ENCODE measurements around the gene AKTIP. TPM values are rescaled to one million over a fixed set of nuclear protein-coding genes. Genes with fewer than 3 reads are reported as not detected.

Gene AKTIP
- polyA plus RNA-seq, 1 donor: 53.3 TPM

GRCh38 chr16:53486230-53486629 is 16.8 kb downstream of the AKTIP start:
- DNase-seq: no peak

GRCh38 chr16:53484542-53484941 is 18.5 kb downstream of the AKTIP start:
- no peak for DNase-seq

- DNase-seq: no peak
These were observed 20.9 kb downstream of the AKTIP start for GRCh38 chr16:53482123-53482522.

DNA sequence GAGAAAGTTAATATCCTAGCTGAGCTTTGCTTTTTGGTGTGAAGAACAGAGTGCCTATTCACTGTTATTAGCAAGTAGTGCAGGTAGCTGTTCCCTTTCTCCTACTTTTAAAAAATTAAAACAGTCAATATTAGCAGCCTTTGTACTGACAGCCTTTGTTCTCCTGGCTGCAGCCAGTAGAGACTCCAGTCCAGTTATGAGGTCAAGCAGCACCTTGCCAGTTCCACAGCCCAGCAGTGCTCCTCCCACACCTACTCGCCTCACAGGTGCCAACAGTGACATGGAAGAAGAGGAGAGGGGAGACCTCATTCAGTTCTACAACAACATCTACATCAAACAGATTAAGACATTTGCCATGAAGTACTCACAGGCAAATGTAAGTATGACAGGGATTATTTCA is 22.6 kb downstream of the AKTIP start:
- DNase-seq: no peak

DNA sequence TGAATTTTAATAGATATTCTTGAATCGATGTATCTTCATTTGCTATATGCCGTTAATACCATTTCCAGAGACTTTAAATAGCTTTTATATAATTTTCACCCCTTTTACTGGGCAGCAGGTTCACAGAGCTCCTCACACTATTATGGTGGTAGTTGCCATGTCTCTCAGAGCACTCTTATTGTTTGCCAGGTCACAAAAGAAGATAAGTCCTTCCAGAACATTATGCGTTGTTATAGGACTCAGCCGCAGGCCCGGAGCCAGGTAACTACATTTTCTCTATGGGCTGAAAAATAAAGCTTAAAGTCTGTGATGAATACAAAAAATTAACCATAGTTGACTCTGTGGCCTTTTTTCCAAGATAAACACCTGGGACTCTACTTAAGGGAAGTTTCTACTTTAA is 24.0 kb downstream of the AKTIP start:
- no peak for DNase-seq

DNA sequence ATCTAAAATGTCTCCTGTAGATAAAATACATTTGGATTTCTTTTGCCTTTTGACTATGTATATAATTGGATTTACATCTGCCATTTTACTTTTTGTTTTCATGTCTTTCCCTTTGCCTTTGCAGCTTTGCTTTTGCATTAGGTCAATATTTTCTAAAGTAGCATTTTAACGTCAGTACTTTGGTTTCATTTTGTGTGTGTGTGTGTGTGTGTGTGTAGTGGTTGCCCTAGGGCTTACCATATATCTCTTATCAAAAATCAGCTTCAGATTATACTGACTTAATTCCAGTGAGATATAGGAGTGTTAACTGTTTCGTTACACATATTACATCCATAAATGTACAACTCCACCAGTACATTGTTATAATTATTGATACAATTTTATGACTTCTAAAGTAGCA is 26.1 kb downstream of the AKTIP start:
- DNase-seq: no peak

GRCh38 chr16:53465606-53466280 is 37.3 kb downstream of the AKTIP start:
- DNase-seq: no peak

GRCh38 chr16:53458635-53459034 is 44.4 kb downstream of the AKTIP start:
- DNase-seq: no peak

DNA sequence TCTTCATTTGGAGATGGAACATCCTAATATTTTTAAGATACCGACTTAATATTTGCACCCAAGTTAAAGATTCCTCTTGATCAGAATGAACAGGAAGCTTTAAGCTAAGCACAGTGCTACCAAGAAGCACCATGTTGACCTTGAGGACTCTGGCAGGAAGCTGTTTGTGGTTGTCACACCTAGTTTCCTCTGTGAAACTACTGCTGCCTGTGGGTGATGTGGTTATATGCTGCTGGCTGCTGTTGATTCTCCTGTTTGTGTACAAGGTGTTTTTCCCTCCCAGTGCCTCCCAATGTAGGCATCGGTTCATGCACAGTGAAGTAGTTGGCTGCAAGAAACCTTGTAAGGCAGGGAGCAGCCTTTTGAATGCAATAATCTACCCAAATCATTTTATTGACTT is 45.3 kb downstream of the AKTIP start:
- no peak for DNase-seq

DNA sequence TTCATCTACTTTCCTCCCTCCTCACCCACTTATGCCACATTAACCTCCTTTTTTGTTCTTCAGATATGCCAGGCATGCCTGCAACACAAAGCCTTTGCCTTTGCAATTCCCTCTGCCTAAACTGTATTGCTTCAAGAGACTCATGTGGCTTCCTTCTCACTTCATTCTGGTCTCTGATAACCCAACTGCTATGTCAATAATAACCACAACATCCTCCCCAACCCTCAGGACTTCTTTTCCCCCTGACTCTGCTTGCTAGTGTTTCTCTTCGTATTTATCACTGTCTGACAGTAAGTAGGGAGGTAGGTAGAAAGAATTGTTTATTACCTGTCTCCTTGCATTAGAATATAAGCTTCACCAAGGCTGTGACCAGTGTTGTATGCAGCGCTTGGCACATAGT is 46.4 kb downstream of the AKTIP start:
- no peak for DNase-seq

DNA sequence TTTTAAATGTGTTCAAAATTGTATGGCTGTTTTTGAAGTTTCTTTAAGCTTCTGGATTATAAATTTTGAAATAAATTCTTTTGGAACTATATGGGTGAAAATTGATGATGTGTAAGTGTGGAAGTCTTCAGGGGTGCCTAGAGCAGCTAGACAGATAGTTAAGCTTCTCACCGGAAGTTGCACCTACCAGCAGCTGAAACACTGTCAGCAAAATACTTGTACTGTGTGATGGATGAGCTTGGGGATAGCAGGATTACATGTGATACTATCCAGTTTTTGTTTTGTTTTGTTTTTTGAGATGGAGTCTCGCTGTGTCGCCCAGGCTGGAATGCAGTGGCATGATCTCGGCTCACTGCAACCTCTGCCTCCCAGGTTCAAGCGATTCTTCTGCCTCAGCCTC is 49.1 kb downstream of the AKTIP start:
- no peak for DNase-seq

GRCh38 chr16:53449816-53450517 is 53.0 kb downstream of the AKTIP start:
- no peak for DNase-seq

GRCh38 chr16:53446090-53446489 is 56.9 kb downstream of the AKTIP start:
- no peak for DNase-seq

GRCh38 chr16:53445534-53445933 is 57.5 kb downstream of the AKTIP start:
- no peak for DNase-seq

Other genes with a start within 250 kb of the AKTIP start
- 123 TPM for gene RBL2, start 68.7 kb downstream of the AKTIP start, polyA plus RNA-seq (ENCODE audit: insufficient read length)
- gene RPGRIP1L, start 200.7 kb upstream of the AKTIP start, polyA plus RNA-seq (ENCODE audit: insufficient read length): 22.2 TPM
- gene FTO, start 200.9 kb upstream of the AKTIP start, polyA plus RNA-seq (ENCODE audit: insufficient read length): 106 TPM

Measured in left kidney (tissue), 2 donors.